HG03060 (cell line): ENCODE measurements around the gene POU2F2.
"Not testable (repeated sequence)": the region's sequence is repeated elsewhere in the genome, so short reads cannot be mapped to it uniquely, and the experiment has no call there.

Source experiments
- ATAC-seq: cut with Tn5 transposase; IDR thresholded peaks from one replicate; pipeline ENCODE4 v1.9.1; 2021; ENCODE audit warnings: low read depth, moderate number of reproducible peaks; ENCODE audit not compliant: unreplicated experiment

Gene POU2F2

DNA sequence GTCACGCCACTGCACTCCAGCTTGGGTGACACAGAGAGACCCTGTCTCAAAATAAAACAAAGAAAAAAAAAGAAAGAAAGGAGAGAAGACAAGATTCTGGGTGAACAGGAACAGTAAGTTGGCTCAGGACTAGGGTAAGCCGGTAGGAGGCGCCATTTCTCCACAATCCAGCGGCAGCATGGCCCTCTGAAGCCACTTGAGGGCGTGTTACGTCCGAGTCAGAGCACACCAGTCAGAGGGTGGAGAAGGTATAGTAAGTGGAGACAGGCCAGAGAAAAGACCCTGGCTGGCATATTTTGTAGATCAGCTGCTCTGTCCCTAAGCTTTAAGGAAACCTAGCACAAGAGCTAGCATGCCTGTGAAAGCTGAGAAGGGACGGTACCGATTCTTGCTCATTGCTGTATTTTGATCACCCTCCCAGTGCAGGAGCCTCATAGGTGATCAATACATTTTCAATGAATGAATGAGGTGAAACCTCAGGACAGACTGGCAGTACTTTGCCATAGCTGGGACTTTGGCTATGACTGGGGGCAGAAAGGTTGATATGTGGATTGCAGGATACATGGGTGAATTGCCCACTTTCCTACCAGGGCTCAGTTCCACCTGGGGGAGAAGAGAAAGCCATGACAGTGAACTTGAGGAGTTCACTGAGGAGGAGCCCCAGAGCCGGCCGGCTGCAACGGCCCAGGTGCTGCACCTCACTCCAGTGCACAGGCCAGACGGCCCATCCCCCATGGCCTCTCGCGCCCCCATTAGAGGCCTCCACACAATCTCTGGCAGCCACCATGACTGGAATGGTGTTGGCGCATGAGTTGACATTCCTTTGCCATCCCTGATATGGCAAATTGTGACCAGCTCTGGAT is 23.5 kb downstream of the POU2F2 start:
- ATAC-seq = no peak

DNA sequence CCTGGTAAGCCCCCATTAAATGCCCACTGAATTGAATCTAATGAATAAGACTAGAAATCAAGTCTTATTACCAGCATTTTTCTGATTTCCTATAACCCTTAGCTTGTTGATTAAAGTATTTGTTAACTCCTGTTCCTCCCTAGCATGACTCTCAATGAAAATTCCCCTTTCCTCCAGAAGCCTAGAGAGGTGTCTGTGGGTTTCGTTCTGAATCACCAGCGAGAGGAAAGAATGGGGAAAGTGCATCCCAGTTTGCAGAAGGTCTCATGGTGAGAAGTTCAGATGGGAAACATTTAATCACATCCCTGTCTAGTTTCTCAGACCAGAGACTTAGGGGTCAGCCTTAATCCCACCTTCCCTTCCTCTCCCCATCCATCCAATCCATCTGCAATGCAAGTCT is 26.9 kb downstream of the POU2F2 start:
- no peak for ATAC-seq

DNA sequence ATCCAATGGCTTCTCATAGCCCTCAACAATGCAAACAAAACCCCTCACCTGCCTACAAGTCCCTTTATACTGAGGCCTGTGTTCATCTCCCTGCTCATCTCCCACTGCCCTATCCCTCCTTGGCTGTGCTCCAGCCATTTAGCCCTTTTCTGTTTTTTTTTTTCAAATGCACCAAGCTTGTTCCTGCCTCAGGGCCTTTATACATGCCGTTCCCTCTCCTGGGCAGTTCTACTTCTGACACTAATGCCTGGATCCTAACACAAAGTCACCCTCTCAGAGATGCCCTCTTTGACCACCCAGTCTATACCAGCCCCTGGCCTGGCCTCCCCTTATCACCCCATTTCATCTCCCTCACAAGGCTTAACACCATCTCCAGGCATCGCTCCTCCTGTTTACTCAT is 29.4 kb downstream of the POU2F2 start:
- no peak for ATAC-seq

DNA sequence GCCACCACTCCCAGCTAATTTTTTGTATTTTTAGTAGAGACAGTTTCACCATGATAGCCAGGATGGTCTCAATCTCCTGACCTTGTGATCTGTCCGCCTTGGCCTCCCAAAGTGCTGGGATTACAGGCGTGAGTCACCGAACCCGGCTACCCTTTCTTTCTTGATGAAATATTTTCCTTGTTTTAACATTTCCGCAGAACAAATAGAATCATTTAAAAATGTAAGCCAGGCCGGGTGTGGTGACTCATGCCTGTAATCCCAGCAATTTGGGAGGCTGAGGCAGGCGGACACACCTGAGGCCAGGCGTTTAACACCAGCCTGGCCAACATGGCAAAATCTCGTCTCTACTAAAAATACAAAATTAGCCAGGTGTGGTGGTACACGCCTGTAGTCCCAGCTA is 32.0 kb downstream of the POU2F2 start:
- not testable (repeated sequence) for ATAC-seq

DNA sequence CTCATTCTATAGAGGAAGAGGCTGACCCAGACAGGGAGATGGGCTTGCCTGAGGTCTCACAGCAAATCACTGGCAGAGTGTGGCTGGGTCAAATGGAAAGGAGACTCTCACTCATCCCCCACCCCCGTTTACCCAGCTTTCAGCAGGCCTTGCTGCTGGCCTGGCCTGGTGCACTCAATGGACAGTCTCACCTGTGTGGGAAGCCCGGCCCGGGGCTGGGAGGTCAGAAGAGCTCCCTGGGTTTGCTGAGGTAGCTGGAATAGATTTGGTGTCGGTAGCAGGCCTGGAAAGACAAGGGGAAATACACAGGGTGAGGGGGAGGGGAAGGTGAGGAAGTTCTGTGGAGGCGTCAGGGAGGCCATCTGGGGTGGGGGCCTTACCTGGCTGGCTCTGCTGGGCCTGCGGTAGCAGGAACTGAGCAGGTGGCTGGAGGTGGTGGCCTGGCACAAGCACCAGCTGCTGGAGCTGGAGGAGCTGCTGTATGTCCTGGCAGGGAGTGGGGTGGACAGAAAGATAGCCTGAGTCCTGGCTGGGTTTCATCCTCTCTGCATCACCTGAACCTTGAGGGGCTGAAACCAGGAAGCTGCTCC is 32.8 kb downstream of the POU2F2 start:
- no peak for ATAC-seq

DNA sequence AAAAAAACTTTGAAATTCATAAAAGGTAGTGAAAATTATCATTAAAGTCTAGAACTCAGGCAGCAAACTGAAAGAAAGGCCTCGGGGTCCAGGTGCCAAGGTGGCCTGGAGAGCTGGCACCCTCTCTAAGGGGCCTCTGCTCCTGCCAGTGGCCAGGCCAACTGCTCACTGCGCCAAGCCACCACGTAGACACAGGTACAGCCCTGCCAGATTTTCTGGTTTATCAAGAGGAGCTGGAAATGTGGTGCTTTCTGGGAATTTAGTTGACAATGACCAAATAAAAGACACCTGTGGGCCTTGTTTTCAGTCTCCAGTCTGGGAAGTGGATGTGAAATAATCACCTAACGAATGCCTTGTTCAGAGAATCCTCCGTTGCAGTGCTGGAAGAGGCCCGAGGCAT is 33.5 kb downstream of the POU2F2 start:
- no peak for ATAC-seq

DNA sequence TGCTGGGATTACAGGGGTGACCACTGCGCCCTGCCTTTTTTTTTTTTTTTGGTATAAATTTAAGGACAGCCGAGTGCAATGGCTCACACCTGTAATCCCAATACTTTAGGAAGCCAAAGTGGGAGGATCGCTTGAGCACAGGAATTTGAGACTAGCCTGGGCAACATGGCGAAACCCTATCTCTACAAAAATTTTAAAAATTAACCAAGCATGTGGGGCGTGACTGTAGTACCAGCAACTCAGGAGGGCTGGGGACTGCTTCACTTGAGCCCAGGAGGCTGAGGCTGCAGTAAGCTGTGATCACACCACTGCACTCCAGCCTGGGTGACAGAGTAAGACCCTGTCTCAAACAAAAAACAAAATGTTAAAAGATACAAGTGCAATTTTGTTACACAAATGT is 34.8 kb downstream of the POU2F2 start:
- no peak for ATAC-seq

DNA sequence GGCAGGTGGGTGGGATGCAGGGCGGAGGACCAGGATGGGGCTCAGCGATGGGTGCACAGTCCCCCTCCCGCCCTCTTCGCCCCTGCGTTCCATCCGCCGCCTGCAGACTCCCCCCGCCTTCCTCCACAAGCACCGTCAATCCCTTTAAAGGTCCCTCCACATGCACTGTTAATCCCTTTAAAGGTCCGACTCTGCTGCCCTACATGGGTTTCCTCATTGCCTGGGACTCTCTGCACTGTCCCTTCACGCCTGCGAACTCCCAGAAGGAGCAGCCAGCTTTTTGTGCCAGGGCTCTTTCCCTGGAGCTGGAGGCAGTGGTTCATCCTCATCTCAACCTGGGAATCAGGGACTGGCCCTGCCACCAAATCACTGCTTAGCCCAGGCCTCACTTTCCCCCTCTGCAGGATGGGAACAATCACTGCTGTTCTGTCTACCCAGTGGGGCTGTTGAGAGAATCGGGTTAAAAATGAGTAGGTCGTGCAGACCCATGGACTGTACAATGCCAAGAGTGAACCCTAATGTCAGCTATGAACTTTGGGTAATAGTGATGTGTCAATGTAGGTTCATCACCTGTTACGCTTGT is 35.9 kb downstream of the POU2F2 start:
- ATAC-seq = no peak

DNA sequence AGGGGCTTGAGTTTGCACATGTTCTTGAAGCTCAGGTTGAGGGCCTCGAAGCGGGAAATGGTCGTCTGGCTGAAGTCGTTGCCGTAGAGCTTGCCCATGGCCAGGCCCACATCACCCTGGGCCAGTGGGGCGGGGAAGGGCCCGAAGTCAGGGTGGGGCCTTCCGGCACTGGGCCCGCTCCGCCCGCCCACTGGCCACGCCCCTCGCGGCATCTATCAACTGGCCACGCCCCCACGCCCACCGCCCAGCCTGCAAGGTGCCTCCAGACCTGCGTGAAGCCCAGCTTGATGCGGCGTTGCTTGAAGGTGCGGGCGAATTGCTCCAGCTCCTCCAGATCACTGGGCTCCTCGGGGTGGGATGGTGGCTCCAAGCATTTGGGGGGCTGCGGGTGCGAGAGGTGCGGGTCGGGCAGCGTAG is 36.4 kb downstream of the POU2F2 start:
- ATAC-seq = no peak

DNA sequence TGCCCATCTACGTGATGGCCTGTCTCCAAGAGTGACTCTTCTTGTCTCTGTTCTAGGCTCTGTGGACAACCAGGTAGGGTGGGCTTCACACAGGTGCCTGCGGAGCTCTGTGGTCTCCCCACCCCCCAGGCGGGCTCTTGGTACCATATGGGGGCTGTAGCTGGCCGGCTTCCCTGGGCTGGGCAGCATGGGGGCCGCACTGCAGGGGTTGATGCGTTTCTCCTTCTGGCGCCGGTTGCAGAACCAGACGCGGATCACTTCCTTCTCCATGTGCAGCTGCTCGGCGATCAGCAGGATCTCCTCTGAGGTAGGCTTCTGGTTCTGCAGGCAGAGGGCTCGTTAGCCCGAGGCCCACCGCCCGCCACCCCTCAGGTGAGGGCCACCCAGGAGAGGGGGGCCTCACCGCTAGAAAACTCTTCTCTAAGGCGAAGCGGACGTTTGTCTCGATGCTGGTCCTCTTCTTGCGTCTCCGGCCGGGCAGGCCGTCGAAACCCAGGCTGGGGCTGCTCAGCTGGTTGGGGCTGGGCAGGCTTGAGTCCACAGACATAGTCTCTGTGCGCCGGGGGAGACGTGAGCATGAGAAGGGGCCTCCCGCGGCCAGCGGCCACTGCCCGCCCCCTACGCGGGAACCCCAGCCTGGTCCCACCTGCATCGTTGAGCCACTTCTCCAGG is 37.0 kb downstream of the POU2F2 start:
- ATAC-seq = no peak

DNA sequence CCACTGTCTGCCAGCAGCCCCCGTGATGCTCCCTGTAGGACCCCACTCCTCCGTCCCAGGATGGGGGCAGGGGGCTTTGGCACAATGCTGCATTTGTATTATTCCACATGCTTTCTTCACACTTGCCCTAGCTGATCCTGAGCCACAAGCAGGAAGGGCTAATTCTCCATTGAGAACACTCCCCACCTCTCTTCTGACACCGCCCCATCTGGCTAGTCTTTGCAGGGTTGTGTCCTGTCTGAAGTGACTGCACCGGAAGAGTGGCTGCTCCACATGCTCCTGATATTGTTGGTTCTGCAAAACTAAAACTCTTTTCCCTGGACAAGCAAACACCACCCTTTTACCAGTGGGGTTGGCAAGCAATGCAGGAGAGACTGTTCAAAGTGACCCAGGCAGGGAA is 38.3 kb downstream of the POU2F2 start:
- ATAC-seq = no peak

DNA sequence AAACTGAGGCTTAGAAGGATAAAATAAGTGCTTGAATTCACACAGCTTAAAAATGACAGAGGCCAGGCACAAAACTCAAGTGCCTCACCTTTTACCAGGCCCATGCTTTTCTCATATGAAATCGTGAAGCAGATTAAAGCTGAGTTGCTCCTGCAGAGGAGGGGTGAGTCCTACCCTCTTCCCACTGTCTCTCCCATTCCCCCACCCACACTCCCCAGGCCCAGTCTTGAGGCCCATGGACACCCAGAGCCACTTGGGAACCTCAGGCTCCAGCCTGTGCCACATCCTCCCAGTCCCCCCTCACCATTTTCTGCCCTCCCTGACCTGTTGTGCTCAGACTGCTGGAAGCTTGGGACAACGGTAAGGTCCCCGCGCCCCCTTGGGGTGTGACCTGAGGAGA is 38.7 kb downstream of the POU2F2 start:
- ATAC-seq = no peak

DNA sequence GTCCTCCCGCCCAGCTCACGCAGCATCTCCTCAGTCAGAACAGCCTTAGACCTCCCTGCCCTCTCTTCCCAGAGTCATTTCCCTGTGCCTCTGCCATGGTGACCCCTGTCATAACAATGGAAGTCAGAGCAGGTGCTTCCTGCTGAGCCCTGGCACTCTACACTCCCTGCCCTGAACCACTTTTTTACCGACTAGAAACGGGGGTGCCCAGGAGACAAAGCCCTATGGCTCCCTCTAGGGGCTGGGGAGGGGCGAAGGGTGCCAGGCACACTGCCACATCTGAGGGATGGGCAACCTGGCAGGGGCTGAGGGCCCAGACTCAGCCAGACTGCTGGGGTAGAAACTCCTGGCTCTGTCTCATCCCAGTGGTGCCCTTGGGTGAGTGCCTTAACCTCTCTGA is 39.9 kb downstream of the POU2F2 start:
- no peak for ATAC-seq

DNA sequence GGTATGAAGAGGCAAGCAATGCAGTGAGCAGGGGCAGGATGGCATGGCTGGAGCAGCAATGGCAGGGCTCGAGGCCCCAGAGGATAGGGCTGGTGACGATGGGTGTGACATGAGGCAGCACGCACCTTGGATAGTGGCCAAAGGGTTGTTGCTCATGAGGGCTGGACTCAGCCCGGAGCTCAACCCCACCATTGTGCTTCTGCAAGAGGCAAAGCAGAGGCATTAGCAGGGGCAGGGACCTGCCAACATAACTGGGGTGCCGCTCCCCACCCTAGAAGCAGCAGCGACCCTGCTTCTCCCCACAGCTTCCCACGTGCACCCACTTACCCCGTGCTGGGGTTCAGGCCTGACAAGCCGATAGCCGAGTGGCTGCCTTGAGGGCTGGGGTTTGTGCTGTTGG is 40.5 kb downstream of the POU2F2 start:
- no peak for ATAC-seq

DNA sequence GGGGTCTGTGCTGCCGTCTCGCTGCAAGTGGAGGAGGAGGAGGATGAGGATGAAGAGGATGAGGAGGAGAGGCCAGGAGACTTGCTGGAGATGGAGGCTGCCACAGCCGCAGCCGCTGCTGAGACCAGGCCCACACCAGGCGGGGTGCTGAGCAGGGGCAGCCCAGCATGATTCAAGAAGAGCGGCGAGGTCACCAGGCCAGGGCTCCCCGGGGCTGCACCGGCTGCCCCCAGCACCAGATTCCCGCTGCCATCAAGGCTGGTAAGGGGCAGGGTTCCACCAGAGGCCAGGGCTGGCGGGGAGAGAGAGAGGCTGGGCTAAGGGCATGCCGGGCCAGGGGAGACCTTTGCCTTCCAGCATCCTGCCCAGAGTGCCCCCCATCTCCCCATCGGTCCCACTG is 40.9 kb downstream of the POU2F2 start:
- no peak for ATAC-seq

DNA sequence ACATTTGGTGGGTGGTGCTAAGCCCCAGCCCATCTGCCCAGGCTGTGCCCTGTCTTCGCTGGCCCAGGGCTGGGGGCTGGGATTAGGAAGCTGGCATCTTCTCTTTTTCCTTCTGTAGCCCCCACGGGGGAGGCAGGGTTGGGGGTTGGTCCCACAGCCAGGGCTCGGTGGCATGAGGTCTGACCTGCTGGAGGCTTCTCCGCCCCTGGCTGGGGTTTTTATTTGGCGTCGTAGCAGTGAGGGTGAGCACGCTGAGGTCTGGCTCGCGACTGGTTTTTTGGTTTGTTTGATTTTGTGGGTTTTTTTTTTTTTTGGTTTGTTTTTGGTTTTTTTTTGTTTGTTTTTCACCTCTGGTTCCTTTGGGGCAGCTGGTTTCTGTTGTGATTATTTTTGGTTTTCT is 41.6 kb downstream of the POU2F2 start:
- ATAC-seq = no peak

DNA sequence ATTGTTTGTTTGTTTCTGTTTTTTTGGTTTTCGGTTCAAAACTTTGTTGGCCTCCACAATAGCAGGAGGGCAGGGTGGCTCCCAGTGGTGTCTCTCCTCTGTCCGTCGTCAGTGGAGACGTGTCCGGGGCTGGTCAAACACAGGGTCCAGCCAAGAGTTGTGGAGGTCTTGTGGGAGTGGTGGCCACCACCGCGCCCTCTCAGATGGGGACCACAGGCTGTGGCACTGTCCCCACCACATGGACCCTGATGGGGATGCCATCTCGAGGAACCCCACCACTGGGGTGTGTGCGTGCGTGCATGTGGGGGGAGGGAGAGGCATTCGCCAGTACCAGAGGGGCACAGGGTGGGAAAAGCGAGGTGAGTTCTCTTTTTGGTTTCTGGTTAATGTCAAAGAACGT is 42.5 kb downstream of the POU2F2 start:
- ATAC-seq = no peak

DNA sequence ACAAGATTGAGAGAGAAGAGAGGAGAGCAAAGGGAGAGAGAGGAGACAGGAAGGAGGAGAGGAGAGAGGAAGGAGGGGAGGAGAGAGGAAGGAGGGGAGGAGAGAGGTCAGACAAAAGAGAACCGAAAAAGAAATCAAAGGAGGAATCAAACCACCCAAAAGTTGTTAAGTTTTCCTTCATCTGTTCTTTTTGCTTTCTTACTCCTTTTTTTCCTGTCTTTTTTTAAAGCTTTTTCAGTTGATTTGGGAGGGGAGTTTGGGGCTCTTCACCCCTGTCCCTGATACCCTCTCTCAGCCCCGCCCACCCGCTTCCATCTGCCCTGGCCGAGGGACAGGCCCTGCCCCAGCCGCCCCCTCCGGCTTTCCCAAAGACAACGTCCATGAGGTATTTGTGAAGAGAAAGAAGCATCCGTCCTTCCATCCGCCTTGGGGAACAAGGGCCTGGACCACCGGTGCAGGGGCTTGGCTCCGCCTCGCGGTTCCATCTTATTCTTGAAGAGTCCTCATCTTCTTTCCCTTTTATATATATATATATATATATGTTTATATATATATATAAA is 43.0 kb downstream of the POU2F2 start:
- ATAC-seq = no peak

DNA sequence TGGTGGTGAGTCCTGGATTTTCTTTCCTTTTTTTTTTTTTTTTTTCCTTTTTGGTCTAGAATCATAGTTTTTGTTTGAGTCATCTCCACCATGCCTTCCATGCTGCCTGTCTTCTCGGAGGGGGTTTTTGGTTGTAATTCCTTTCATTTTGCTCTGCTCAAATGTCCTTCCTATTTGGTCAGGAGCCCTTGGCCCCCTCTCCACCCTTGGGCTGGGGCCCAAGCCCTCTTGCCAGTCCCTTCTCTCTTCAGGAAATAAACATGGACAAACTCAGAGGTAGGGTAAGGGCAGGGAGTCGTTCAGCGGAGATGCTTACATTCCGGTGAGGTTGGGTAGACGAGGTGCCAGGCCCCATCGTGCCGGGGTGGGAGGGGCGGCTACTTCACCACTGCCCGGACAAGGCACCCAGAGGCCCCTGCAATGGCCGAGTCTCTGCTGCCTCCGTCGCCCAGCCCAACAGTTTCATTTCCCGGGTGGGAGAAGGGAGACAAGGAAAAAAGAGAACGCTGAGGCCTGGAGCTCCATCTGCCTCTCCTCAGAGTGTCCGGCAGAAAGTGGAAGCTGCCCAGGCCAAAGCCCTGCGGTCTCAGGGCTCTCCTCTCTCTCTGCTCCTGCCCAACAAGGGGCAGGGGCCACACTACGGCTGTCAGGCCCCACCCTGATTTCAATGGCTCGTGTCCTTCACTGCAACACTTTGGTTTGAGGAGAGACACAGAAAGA is 43.6 kb downstream of the POU2F2 start:
- ATAC-seq = no peak

DNA sequence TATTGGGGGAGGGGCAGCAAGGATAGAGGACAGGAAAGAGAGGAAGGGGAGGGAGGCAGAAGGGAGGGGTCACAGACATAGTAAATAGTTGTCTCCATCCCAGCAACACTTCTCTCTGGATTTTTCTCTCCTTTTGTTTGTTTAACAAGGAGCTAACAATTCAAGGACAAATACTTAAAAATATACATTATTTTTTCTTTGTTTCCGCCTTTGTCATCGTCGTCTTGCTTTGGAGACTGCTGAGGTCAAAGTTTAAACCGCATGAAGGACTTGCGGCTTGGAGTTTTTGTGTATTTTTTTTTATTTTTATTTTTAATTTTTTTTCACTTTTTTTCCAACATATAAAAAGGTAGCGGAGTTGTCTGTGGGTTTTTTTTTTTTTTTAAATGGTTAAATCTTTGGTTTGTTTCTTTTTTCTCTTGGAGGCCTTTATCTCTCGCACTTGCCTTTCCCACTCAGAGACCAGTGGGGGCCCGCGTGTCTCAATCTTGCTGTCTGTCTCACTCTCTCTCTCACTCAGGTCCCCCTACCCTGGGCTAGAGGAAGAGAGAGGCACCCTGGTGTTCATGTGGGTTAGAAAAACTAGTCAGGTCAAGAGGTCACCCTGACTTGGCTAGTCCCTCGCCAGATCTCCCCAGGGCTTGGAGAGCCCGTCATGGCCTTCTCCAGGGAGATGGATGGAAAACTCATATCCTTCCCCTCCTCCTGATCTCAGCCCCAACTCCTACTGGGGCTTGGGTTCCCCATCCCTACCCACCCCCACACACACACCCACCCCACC is 45.3 kb downstream of the POU2F2 start:
- no peak for ATAC-seq
